K562 (cell line): ENCODE results near the gene NMRAL1. TPM values are rescaled to one million over a fixed set of nuclear protein-coding genes. Genes with fewer than 3 reads are reported as not detected.

ENCODE experiments used
- ASH1L ChIP-seq: fragments of 450-650 bp; IDR thresholded peaks from 2 replicates; pipeline ENCODE4 v1.6.1; 2018; ENCODE audit warnings: borderline replicate concordance, mild to moderate bottlenecking, low read depth; ENCODE audit not compliant: partially characterized antibody
- CXXC5 ChIP-seq: fragments of 250-450 bp; sonication (Bioruptor Pico); IDR thresholded peaks from 2 replicates; pipeline ENCODE4 v1.8.0; 2022; ENCODE audit warnings: inconsistent platforms, mild to moderate bottlenecking, moderate library complexity
- DIDO1 ChIP-seq: fragments of 450-650 bp; IDR thresholded peaks from 2 replicates; pipeline ENCODE4 v1.6.1; 2016; ENCODE audit warnings: low read depth, missing biosample characterization, missing genetic modification characterization
- E2F4 ChIP-seq: sonication (generic); formaldehyde crosslinking; IDR thresholded peaks from 2 replicates; pipeline ENCODE4 v1.8.0; 2022; ENCODE audit warnings: mild to moderate bottlenecking, low read depth, missing genetic modification reagents
- ELF2 ChIP-seq: fragments of 250-450 bp; sonication (Bioruptor Pico); IDR thresholded peaks from 2 replicates; pipeline ENCODE4 v1.5.0; 2021; ENCODE audit warnings: mild to moderate bottlenecking
- GATA2 ChIP-seq: sonication (generic); formaldehyde crosslinking; IDR thresholded peaks from 2 replicates; pipeline ENCODE4 v1.4.0; 2020; ENCODE audit warnings: mild to moderate bottlenecking, missing genetic modification reagents
- NKRF ChIP-seq: fragments of 450-650 bp; IDR thresholded peaks from 2 replicates; pipeline ENCODE4 v1.6.1; 2016; ENCODE audit warnings: borderline replicate concordance
- NR3C1 ChIP-seq: sonication (generic); formaldehyde crosslinking; IDR thresholded peaks from 2 replicates; pipeline ENCODE4 v1.8.1; 2022; ENCODE audit warnings: missing genetic modification reagents
- PPARD ChIP-seq: fragments of 250-450 bp; sonication (Bioruptor Pico); IDR thresholded peaks from 2 replicates; pipeline ENCODE4 v1.8.0; 2022; ENCODE audit warnings: inconsistent platforms, mild to moderate bottlenecking, moderate library complexity
- PRPF4 ChIP-seq: fragments of 200-400 bp; formaldehyde crosslinking; IDR thresholded peaks from one replicate; pipeline ENCODE4 v1.6.1; 2017; ENCODE audit warnings: low read length, low read depth, mild to moderate bottlenecking; ENCODE audit not compliant: insufficient read depth, poor library complexity, severe bottlenecking
- SRSF3 ChIP-seq: fragments of 200-400 bp; formaldehyde crosslinking; IDR thresholded peaks from 2 replicates; pipeline ENCODE4 v1.6.1; 2016; ENCODE audit warnings: mild to moderate bottlenecking, low read length, moderate library complexity; ENCODE audit not compliant: insufficient read depth
- TEAD1 ChIP-seq, 2 experiments: fragments of 450-650 bp in 1 of 2; sonication (generic) in 1 of 2; formaldehyde crosslinking; IDR thresholded peaks; 2 replicates each; pipeline versions ENCODE4 v1.4.0 to v1.8.0; 2020 to 2022; ENCODE audit warnings: mild to moderate bottlenecking in 2 of 2, missing genetic modification reagents in 1 of 2
- WHSC1 ChIP-seq: IDR thresholded peaks from one replicate; pipeline ENCODE4 v1.6.1; 2012; ENCODE audit warnings: low read length, control low read depth, inconsistent platforms
- ZBTB33 ChIP-seq: sonication (generic); formaldehyde crosslinking; IDR thresholded peaks from 2 replicates; pipeline ENCODE4 v1.8.1; 2023; ENCODE audit warnings: mild to moderate bottlenecking, missing genetic modification reagents
- ZFX ChIP-seq: sonication (generic); formaldehyde crosslinking; IDR thresholded peaks from 2 replicates; pipeline ENCODE4 v1.8.0; 2022; ENCODE audit warnings: mild to moderate bottlenecking, missing genetic modification reagents, moderate library complexity
- ZNF134 ChIP-seq: fragments of 250-450 bp; sonication (Bioruptor Pico); conservative IDR thresholded peaks from 2 replicates; pipeline ENCODE4 v1.4.0; 2020
- ZNF140 ChIP-seq: fragments of 250-450 bp; sonication (Bioruptor Pico); IDR thresholded peaks from 2 replicates; pipeline ENCODE4 v1.8.0; 2021; ENCODE audit warnings: moderate library complexity, mild to moderate bottlenecking, inconsistent platforms
- ZNF398 ChIP-seq: fragments of 250-450 bp; sonication (Bioruptor Pico); IDR thresholded peaks from 2 replicates; pipeline ENCODE4 v1.8.0; 2021; ENCODE audit warnings: moderate library complexity, mild to moderate bottlenecking, inconsistent platforms
- ZZZ3 ChIP-seq: fragments of 450-650 bp; IDR thresholded peaks from 2 replicates; pipeline ENCODE4 v1.6.1; 2016; ENCODE audit warnings: antibody characterized with exemption, mild to moderate bottlenecking, moderate library complexity
- polyA plus RNA-seq, 8 experiments: library from polyadenylated mRNA; depleted of rRNA in 4 of 8; stranded (reverse) in 5 of 8; unstranded in 3 of 8; fragments of >200 nt; fragmentation: Nextera tagmentation in 2 of 8; fragmentation: Illumina TruSeq in 1 of 8; extraction: Ambion mirVana in 2 of 8; extraction: Trizol in 1 of 8; gene quantifications; 2 replicates each; pipeline versions ENCODE4 v1.2.1 to v1.2.3, GENCODE V29; 2011 to 2014; ENCODE audit warnings: inconsistent platforms in 1 of 8, missing spikeins in 1 of 8
- total RNA-seq, 7 experiments: library from RNA; depleted of rRNA in 6 of 7; stranded (reverse); fragments of >200 nt in 6 of 7; fragmentation: Illumina TruSeq in 2 of 7; extraction: Trizol in 2 of 7; gene quantifications; 2 replicates each; pipeline versions ENCODE4 v1.2.1 to v1.2.3, GENCODE V29; 2011 to 2021; ENCODE audit warnings: low replicate concordance in 1 of 7
- TF ChIP-seq, protein P1 (sequence below): fragments of 450-650 bp; formaldehyde crosslinking; IDR thresholded peaks from 2 replicates; pipeline ENCODE4 v1.4.0; 2022; ENCODE audit warnings: missing genetic modification characterization

NMRAL1 gene
- total and polyA plus RNA-seq, 9 of the 15 experiments (the other 6 are each of a cell fraction or from before 2014, with no cell fraction given), result 6.3 to 116 (median 63.2) TPM

GRCh38 chr16:4426021-4426684, 48.3 kb downstream of the NMRAL1 start (continued):
- TF ChIP-seq, protein P1, sequence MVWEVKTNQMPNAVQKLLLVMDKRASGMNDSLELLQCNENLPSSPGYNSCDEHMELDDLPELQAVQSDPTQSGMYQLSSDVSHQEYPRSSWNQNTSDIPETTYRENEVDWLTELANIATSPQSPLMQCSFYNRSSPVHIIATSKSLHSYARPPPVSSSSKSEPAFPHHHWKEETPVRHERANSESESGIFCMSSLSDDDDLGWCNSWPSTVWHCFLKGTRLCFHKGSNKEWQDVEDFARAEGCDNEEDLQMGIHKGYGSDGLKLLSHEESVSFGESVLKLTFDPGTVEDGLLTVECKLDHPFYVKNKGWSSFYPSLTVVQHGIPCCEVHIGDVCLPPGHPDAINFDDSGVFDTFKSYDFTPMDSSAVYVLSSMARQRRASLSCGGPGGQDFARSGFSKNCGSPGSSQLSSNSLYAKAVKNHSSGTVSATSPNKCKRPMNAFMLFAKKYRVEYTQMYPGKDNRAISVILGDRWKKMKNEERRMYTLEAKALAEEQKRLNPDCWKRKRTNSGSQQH (CRISPR knock-in tag), result peak; percentile 37
- no peak for TF ChIP-seq ZNF140 (CRISPR knock-in tag)
- no peak for TF ChIP-seq ZNF398 (CRISPR knock-in tag)
- TF ChIP-seq ASH1L, result no peak
- peak; percentile 3; the same call in 1 of the 2 replicates for TF ChIP-seq ZBTB33 (CRISPR knock-in tag)
- no peak for TF ChIP-seq NR3C1
- TF ChIP-seq WHSC1, result no peak
- no peak for TF ChIP-seq GATA2 (CRISPR knock-in tag)
- TF ChIP-seq TEAD1 (CRISPR knock-in tag; IDR thresholded peaks at IDR 0.05), result 0 out of 4 replicates have a peak, but pooled peaks of 1 of the 2 experiments have one; percentile 15
- no peak for TF ChIP-seq DIDO1 (tag)
- TF ChIP-seq NKRF, result peak; percentile 85
- peak; percentile 85 for TF ChIP-seq ZFX (CRISPR knock-in tag)
- peak; percentile 2 for TF ChIP-seq E2F4 (CRISPR knock-in tag)
- no peak for TF ChIP-seq CXXC5 (CRISPR knock-in tag)
- no peak for TF ChIP-seq ZZZ3
- no peak for TF ChIP-seq ZNF134 (CRISPR knock-in tag)
- TF ChIP-seq PRPF4, result no peak
- TF ChIP-seq PPARD (CRISPR knock-in tag), result no peak
- TF ChIP-seq SRSF3, result no peak
- TF ChIP-seq ELF2 (CRISPR knock-in tag), result no peak
